IPS DF 4.7 (cell line): ENCODE results near the gene TNFRSF4.

Source experiments
- DNase-seq: peaks from one replicate; pipeline ENCODE4 v3.0.0-alpha.2; 2013; ENCODE audit warnings: low spot score; ENCODE audit errors: extremely low read depth

The TNFRSF4 gene

DNA sequence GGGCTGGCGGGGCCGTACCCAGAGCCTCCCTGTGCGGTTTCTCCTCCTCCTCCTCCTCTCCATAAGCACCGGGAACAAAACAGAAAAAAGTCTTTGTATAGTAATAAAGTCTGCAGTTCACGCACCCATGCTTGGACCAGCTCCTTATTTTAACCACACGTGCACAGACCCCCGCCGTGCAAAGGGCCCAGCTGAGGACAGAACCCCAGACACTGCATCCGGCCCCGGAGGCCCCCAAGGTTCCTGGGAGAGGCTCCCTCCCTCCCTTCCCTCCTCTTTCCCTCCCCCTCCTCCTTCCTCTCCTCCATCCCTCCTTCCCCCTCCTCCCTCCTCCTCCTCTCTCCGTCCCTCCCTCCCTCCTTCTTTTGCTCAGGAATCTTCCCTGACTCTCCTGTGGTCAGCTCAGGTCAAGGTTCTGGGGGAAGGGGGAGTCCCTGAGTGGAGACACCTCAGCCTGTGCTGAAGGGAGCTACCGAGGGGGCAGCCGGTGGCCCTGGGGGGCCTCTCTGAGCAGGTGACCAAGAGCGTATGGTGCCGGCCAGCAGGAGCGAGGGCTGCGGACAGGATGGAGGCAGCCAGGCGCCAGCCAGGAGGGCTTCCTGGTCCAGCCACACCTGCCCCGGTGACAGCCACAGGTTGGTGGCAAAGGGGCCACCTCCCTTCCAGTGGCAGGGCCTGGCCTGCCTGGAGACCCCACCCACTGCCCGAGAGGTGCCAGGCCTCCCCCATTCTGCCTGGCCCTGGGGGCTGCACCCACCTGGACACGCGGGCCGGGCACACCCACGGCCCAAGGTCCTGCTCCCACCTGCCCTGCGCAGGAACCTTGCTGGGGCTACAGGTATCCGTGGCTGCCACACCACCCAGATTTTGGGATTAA is 43.5 kb downstream of the TNFRSF4 start:
- DNase-seq: no peak

- DNase-seq: no peak
These were observed 44.3 kb downstream of the TNFRSF4 start for GRCh38 chr1:1169429-1170214.

- no peak for DNase-seq
These were observed 45.2 kb downstream of the TNFRSF4 start for GRCh38 chr1:1168451-1169411.

DNA sequence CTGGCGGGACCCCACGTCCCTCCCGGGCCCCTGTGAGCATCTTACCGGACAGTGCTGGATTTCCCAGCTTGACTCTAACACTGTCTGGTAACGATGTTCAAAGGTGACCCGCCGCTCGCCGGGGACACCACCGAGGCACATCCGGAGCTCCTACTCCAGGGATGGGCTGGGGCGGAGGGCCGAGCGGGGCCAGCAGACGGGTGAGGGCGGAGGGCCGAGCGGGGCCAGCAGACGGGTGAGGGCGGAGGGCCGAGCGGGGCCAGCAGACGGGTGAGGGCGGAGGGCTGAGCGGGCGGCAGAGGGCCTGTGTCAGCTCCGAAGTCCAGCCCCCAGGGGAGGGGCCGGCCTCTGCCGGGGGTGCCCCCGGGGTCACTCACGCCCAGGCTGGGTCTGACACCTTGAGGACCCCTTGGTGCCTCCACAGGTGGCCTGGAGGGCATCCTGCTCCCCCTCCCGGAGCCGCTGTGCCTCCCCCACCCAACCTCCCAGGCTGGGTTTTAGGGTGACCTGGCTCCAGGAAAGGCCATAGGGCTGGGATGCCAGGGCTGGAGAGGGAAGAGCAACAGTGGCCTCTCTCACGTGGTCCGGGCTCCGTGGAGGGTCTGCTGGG is 46.0 kb downstream of the TNFRSF4 start:
- no peak for DNase-seq

- DNase-seq: no peak
These were observed 46.5 kb downstream of the TNFRSF4 start for GRCh38 chr1:1167398-1167821.

- DNase-seq: no peak
These were observed 47.1 kb downstream of the TNFRSF4 start for GRCh38 chr1:1166642-1167397.

DNA sequence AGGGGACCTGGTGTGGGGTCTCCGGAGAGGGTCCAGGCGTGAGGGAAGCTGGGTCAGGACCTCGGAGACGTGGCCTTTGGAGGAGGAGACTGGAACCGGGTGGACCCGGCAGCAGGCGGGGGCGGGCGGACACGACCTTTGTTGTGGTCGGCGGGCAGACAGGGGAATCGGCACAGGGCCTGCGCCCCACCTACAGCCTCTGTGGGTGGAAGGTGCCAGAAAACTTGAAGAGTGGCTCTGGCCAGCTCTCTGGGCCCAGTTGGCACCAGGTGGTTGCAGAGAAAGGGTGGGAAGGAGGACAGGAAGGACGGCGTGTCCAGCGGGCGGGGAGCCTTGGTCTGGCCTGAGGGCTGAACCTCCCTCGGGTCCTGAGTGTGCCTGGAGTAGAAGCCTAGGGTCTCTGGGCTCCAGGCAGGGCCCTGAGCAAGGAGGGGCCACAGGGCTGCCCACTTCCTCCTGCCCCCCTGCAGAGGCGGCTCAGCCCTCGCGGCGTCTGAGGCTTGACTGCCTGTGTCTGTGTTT is 48.0 kb downstream of the TNFRSF4 start:
- DNase-seq: no peak

GRCh38 chr1:1165485-1165884 is 48.5 kb downstream of the TNFRSF4 start:
- no peak for DNase-seq

DNA sequence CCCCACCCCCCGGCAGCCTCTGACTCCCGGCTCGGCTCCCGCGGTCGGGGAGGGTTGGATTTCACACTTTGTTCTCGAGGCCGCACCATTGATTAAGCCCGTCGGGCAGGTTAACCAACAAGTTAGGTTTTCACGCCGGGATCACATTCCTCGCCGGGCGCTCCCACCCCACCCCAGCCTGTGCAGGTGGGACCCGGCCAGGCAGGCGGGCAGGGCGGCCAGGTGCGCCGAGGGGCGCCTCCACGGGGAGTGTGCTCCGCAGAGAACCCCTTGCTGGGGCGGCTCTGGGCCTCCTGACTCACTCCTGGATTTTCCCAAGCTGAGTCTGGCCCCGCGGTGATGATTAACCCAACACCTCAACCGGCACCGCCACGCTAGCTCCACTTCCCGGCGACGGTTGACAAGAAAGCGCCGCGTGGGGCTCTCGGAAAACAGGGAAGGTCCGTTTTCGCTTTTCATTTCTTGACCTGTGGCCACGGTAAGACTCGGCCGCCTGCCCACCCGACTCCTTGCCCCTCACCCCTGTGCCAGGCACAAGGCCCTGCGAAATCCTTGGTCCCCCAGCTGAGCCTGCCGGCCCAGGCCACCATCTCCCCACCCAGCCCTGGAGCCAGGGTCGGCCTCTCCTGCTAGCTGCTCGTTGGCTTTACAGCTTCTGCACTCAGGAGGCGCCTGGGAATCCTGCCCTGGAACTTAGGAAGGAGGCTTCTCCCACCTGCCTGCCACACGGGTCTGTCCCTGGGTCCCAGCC is 49.1 kb downstream of the TNFRSF4 start:
- no peak for DNase-seq

DNA sequence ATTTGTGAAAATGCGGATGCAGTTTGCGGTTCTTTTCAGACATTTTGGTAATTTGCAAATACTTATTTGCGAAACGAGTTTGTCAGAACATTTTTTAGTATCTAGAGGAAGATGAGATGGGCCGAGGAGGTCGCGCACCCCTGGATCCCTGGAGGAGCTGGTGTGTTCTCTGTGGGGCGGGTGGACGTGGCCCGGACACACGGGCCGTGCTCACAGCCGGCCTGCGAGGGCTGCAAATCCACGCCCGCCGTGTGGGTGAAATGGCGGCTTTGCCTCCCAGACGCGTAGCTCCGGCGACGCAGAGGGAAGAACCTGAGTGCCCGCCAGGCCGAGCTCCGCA is 49.6 kb downstream of the TNFRSF4 start:
- no peak for DNase-seq

DNA sequence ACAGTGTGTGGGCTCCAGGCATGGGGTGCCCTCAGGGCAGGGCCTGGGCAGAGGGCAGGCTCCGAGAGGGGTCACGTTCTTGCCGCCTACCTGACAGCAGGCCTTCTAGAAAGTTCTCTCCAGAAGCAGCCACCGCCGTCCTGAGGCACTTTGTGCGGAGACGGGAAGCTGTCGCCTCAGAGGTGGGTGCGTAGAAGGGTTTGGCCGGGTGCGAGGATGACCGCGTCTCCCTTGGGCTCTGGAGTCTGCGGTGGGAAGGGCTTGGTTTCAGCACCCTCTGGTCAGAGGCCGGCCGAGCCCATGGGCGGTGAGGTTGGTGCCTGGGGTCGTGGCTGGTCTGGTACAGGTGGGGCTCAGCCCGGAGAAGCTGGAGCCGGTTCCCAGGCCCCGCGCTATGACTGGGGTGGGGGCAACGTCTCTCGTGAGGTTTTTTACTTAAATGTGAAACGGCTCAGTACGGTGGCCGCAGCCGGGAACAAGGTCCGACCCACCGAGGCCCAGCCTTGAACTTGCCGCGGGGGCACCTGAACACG is 50.3 kb downstream of the TNFRSF4 start:
- DNase-seq: no peak

DNA sequence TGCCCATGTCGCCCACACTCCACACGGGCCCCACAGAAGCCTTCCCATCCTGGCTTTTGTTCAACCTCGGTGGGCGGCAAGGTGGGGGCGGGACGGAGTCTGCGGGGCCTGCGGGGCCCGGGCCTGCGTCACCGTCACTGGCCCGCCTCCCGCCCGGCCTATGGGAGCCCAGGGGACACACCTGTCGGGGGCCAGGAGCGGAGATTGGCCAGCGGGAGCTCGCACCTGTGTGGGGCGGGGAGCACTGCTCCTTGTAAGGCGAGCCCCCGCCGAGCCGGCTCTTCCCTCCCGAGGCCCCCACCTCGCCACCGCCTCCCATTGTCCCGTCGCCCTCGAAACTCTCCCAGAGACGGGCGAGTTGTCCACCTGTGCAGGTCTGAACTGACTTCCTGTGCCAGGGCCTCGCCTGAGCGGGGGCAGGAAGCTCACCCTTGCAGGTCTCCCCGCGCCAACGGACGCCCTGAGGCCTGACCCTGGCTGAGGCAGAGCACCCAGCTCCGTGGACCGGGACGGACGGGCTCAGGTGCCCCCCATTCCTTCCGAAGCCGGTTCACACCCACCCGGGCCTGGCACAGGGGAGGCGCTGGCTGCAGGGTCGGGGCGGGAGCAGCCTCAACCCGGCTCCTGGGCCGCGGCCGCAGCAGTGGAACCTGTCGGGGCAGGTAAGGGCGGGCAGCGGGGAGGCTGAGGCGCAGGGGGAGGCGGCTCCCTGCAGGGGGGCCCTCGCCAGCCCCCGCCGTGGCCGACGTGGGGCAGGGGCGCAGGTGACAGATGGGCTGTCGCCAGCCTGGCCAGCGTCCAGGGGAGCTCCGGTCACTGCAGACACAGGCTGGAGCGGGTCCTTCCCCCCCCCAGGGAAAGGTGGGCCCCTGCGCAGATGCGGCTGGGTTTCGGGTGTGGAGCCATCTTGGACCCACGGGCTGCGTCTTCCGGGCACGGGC is 51.1 kb downstream of the TNFRSF4 start:
- no peak for DNase-seq

GRCh38 chr1:1161683-1162079 is 52.3 kb downstream of the TNFRSF4 start:
- no peak for DNase-seq
